Endothelial cell of umbilical vein (primary cell): ENCODE results near the gene ANK2. TPM values are rescaled to one million over a fixed set of nuclear protein-coding genes. Genes with fewer than 3 reads are reported as not detected.

Source experiments
- BruUV-seq: library from RNA; stranded (reverse); fragments of 400-500 nt; replicated peaks from 2 replicates; lab custom pipeline; 2021; lab: Mats Ljungman, UMichigan
- CTCF ChIA-PET: fragments of 300-600, 350-600 bp; sonication (Branson Sonifier 250); formaldehyde crosslinking; loops from one replicate; lab custom pipeline; 2021; ENCODE audit warnings: antibody characterized with exemption, inconsistent platforms; lab: Charles Lee
- POLR2A ChIA-PET: fragments of 300-600, 350-600 bp; sonication (Branson Sonifier 250); formaldehyde crosslinking; loops from one replicate; lab custom pipeline; 2021; ENCODE audit warnings: antibody characterized with exemption, inconsistent platforms; lab: Charles Lee
- DNase-seq: peaks from one replicate; pipeline ENCODE4 v3.0.0-alpha.2; 2011; ENCODE audit warnings: low read depth, low spot score
- FAIRE-seq: peaks from 2 replicates; lab custom pipeline; 2011; peaks lifted over from hg19 to GRCh38; lab: Jason Lieb, UNC
- H2AFZ ChIP-seq: 2 replicates; pipeline ENCODE4 v1.6.0; 2012; ENCODE audit warnings: low read depth, low read length, control low read depth, inconsistent platforms
- H3K27ac ChIP-seq: 2 replicates; pipeline ENCODE4 v1.5.1; 2011; ENCODE audit warnings: low read depth, mild to moderate bottlenecking, control low read depth, low read length, moderate library complexity; ENCODE audit not compliant: insufficient read depth
- H3K27me3 ChIP-seq, 2 experiments: 2 replicates each; pipeline versions ENCODE4 v1.6.0 to v1.6.1; 2011; ENCODE audit warnings: low read length in 2 of 2, mixed read lengths in 1 of 2; ENCODE audit not compliant: control insufficient read depth in 2 of 2, insufficient read depth in 2 of 2
- H3K36me3 ChIP-seq, 2 experiments: 2 replicates in 1 of 2; 3 replicates in 1 of 2; pipeline ENCODE4 v1.5.1; 2011; ENCODE audit warnings: low read length in 2 of 2, mild to moderate bottlenecking in 1 of 2, moderate library complexity in 1 of 2; ENCODE audit not compliant: control insufficient read depth in 2 of 2, insufficient read depth in 2 of 2; ENCODE audit errors: extremely low read depth in 1 of 2
- H3K4me1 ChIP-seq: 3 replicates; pipeline ENCODE4 v1.5.1; 2011; ENCODE audit warnings: mild to moderate bottlenecking, low read length; ENCODE audit not compliant: control insufficient read depth, insufficient read depth; ENCODE audit errors: extremely low read depth
- H3K4me2 ChIP-seq: 2 replicates; pipeline ENCODE4 v1.6.1; 2011; ENCODE audit warnings: low read length, control low read depth, mixed read lengths; ENCODE audit not compliant: insufficient read depth
- H3K4me3 ChIP-seq, 3 experiments: fragments of 200-600 bp in 1 of 3; sonication (generic), shearing (Covaris generic) in 1 of 3; replicated peaks in 1 of 3; 2 replicates each; pipeline ENCODE4 v1.5.1; 2011 to 2016; ENCODE audit warnings: control low read depth in 3 of 3, low read length in 3 of 3, mild to moderate bottlenecking in 2 of 3, inconsistent platforms in 1 of 3, low read depth in 1 of 3, moderate library complexity in 1 of 3; ENCODE audit not compliant: insufficient read depth in 1 of 3
- H3K79me2 ChIP-seq: 2 replicates; pipeline ENCODE4 v1.6.0; 2012; ENCODE audit warnings: low read length, inconsistent platforms; ENCODE audit not compliant: control insufficient read depth, insufficient read depth
- H3K9ac ChIP-seq: replicated peaks from 2 replicates; pipeline ENCODE3; 2011; ENCODE audit warnings: low read length, control low read depth; ENCODE audit not compliant: insufficient read depth; ENCODE audit errors: extremely low read depth
- H3K9me1 ChIP-seq: replicated peaks from 3 replicates; pipeline ENCODE4 v1.6.0; 2011; ENCODE audit warnings: mild to moderate bottlenecking, low read length; ENCODE audit not compliant: control insufficient read depth, insufficient read depth; ENCODE audit errors: extremely low read depth
- H3K9me3 ChIP-seq: replicated peaks from 2 replicates; pipeline ENCODE4 v1.5.1; 2012; ENCODE audit warnings: low read length, inconsistent platforms; ENCODE audit not compliant: control insufficient read depth, insufficient read depth
- H4K20me1 ChIP-seq: replicated peaks from 2 replicates; pipeline ENCODE3; 2011; ENCODE audit warnings: mild to moderate bottlenecking, low read length; ENCODE audit not compliant: control insufficient read depth, insufficient read depth; ENCODE audit errors: extremely low read depth
- FOS ChIP-seq: IDR thresholded peaks from 2 replicates; pipeline ENCODE4 v1.6.1; 2011; ENCODE audit warnings: mild to moderate bottlenecking, low read length, moderate library complexity, borderline replicate concordance; ENCODE audit not compliant: insufficient read depth
- GATA2 ChIP-seq: IDR thresholded peaks from 2 replicates; pipeline ENCODE4 v1.7.0; 2011; ENCODE audit warnings: low read depth, mild to moderate bottlenecking, moderate library complexity, mixed read lengths, low read length; ENCODE audit not compliant: insufficient read length, insufficient read depth
- JUN ChIP-seq: IDR thresholded peaks from 2 replicates; pipeline ENCODE4 v1.6.1; 2011; ENCODE audit warnings: borderline replicate concordance, low read depth; ENCODE audit not compliant: insufficient read length, insufficient read depth
- MYC ChIP-seq: IDR thresholded peaks from one replicate; pipeline ENCODE4 v1.6.1; 2011; ENCODE audit warnings: mild to moderate bottlenecking, low read depth, low read length
- POLR2A ChIP-seq: IDR thresholded peaks from 2 replicates; pipeline ENCODE4 v1.6.1; 2012; ENCODE audit warnings: low read depth, mild to moderate bottlenecking, control low read depth, low read length
- POLR2AphosphoS5 ChIP-seq: IDR thresholded peaks from 2 replicates; pipeline ENCODE4 v1.6.1; 2012; ENCODE audit warnings: low read depth, mild to moderate bottlenecking, control low read depth, low read length, moderate library complexity; ENCODE audit not compliant: insufficient read depth
- dilution Hi-C: fragments of 300-500 bp; cut with MboI; formaldehyde crosslinking; loops from one replicate; pipeline ENCODE4 v1.15.0; 2019; ENCODE audit warnings: low sequenced_read_pairs; ENCODE audit not compliant: extremely low pct_ligation_motif_present
- intact Hi-C: fragments of 100-400 bp; cut with micrococcal nuclease; formaldehyde crosslinking; loops from one replicate; pipeline ENCODE4 v1.10.0; 2022
- polyA plus RNA-seq, 4 experiments: library from polyadenylated mRNA; depleted of rRNA in 3 of 4; stranded (reverse) in 3 of 4; unstranded in 1 of 4; fragments of >200 nt; gene quantifications; 2 replicates each; pipeline versions ENCODE4 v1.2.1 to v1.2.3, GENCODE V29; 2011 to 2012; ENCODE audit warnings: missing spikeins in 1 of 4
- total RNA-seq: library from RNA; stranded (reverse); gene quantifications from 2 replicates; pipeline ENCODE4 v1.2.3, GENCODE V29; 2021
- TF ChIP-seq, protein P1 (sequence below): IDR thresholded peaks from 2 replicates; pipeline ENCODE4 v1.6.1; 2011; ENCODE audit not compliant: insufficient read depth, insufficient read length
- TF ChIP-seq, protein P2 (sequence below), 2 donors: IDR thresholded peaks; 1 replicate in 1 of 2; 2 replicates in 1 of 2; pipeline ENCODE4 v1.5.1; 2011; ENCODE audit warnings: low read length in 2 of 2, mild to moderate bottlenecking in 2 of 2, moderate library complexity in 2 of 2, control low read depth in 1 of 2, inconsistent platforms in 1 of 2, low read depth in 1 of 2; ENCODE audit not compliant: insufficient read depth in 1 of 2; ENCODE audit errors: extremely low read depth in 1 of 2

The ANK2 gene
- total and polyA plus RNA-seq, 2 donors (not counting 3 experiments of a cell fraction or from before 2014, with no cell fraction given), result not detected

DNA sequence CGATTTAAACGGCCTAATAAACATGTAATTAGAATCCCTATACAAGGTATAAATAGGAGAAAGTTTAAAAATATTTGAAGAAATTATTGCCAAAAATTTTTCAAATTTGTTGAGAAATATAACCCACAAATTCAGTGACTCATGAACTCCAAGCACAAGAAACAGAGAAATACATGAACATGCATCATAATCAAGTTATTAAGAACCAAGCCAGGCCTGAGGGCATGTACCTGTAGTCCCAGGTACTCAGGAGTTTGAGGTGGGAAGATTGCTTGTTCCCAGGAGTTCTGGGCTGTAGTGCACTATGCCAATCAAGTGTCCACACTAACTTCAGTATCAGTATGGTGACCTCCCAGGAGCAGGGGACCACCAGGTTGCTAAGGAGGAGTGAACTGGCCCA lies 370.2 kb downstream of the ANK2 start:
- BruUV-seq, result no TSS peak

More for the DNA sequence above, 370.2 kb downstream of the ANK2 start:
- Histone ChIP-seq H3K36me3 (no peaks in the 10 kb centered on the region), H3K4me3 (no peak overlapping the region), H3K9me3 (no peaks in the 10 kb centered on the region), H3K4me2 (no peak overlapping the region), H2AFZ (no peak overlapping the region), H3K4me1 (no peaks in the 10 kb centered on the region), H3K9ac (no peak overlapping the region), H4K20me1 (no peaks in the 10 kb centered on the region), H3K27me3 (no peaks in the 10 kb centered on the region), H3K79me2 (no peaks in the 10 kb centered on the region), H3K27ac (no peak overlapping the region), H3K9me1 (no peaks in the 10 kb centered on the region)
- ChIA-PET POLR2A (no interaction called here), CTCF (no interaction called here)
- DNase-seq (no peak), FAIRE-seq (no peak)
- dilution Hi-C loops, result no loop called here
- intact Hi-C loops, result no loop called here
- TF ChIP-seq MYC (no peak), JUN (no peak), POLR2AphosphoS5 (no peak), GATA2 (no peak), POLR2A (no peak), FOS (no peak)
- TF ChIP-seq, protein P1, sequence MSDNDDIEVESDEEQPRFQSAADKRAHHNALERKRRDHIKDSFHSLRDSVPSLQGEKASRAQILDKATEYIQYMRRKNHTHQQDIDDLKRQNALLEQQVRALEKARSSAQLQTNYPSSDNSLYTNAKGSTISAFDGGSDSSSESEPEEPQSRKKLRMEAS, result no peak
- TF ChIP-seq, protein P2, sequence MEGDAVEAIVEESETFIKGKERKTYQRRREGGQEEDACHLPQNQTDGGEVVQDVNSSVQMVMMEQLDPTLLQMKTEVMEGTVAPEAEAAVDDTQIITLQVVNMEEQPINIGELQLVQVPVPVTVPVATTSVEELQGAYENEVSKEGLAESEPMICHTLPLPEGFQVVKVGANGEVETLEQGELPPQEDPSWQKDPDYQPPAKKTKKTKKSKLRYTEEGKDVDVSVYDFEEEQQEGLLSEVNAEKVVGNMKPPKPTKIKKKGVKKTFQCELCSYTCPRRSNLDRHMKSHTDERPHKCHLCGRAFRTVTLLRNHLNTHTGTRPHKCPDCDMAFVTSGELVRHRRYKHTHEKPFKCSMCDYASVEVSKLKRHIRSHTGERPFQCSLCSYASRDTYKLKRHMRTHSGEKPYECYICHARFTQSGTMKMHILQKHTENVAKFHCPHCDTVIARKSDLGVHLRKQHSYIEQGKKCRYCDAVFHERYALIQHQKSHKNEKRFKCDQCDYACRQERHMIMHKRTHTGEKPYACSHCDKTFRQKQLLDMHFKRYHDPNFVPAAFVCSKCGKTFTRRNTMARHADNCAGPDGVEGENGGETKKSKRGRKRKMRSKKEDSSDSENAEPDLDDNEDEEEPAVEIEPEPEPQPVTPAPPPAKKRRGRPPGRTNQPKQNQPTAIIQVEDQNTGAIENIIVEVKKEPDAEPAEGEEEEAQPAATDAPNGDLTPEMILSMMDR (IDR thresholded peaks at IDR 0.05; ENCODE audit: extremely low read depth in 1 of 2, insufficient read depth in 1 of 2, low read depth in 1 of 2, low read length in 2 of 2), result no peak
